Omental fat pad (tissue), 4 donors: ENCODE data around the gene CCDC183. TPM values are rescaled to one million over a fixed set of nuclear protein-coding genes. Genes with fewer than 3 reads are reported as not detected.
"Not testable (repeated sequence)": the region's sequence is repeated elsewhere in the genome, so short reads cannot be mapped to it uniquely, and the experiment has no call there.

Experiments
- ATAC-seq: fragments of 150-250 bp; one replicate; pipeline ENCODE4 v1.9.1; 2016; ENCODE audit warnings: mild to moderate bottlenecking, moderate library complexity; ENCODE audit not compliant: low FRiP score
- DNase-seq: peaks from one replicate; pipeline ENCODE4 v3.0.0-alpha.2; 2019; ENCODE audit warnings: low spot score
- CTCF ChIP-seq, 3 donors: fragments of 450-650 bp; IDR thresholded peaks; one replicate each; pipeline ENCODE4 v1.5.1; 2016 to 2017; ENCODE audit warnings: antibody characterized with exemption in 3 of 3, mild to moderate bottlenecking in 3 of 3, moderate library complexity in 2 of 3
- total RNA-seq, 4 donors: library from RNA; depleted of rRNA; stranded (reverse); fragments of >200 nt; gene quantifications; one replicate each; pipeline ENCODE4 v1.1.0, GENCODE V29; 2016

Gene CCDC183
- total RNA-seq, 4 donors from 2014 or later = 1.5 to 2.8 (median 1.9) TPM

DNA sequence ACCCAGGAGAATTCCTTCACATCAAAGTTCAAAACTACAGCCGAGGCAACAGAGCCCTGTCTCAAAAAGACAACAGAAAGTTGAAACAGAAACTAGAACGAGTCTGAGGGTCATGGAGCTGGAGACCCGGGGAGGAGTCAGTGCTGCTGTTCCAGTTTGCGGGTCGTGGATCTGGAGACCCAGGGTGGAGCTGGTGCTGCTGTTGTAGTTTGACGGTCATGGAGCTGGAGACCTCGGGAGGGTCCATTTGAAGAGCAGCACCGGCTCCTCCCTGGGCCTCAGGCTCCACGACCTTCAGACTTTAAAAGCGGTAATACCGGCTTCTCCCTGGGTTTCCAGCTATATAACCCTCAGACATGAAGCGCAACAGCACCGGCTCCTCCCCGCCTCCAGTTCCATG is 18.8 kb upstream of the CCDC183 start:
- no peak for DNase-seq
- TF ChIP-seq CTCF (IDR thresholded peaks at IDR 0.05) = no peak
- no peak for ATAC-seq

- DNase-seq = no peak
- no peak for TF ChIP-seq CTCF (IDR thresholded peaks at IDR 0.05)
- no peak for ATAC-seq
Measured at GRCh38 chr9:136779808-136780207, 16.3 kb upstream of the CCDC183 start.

DNA sequence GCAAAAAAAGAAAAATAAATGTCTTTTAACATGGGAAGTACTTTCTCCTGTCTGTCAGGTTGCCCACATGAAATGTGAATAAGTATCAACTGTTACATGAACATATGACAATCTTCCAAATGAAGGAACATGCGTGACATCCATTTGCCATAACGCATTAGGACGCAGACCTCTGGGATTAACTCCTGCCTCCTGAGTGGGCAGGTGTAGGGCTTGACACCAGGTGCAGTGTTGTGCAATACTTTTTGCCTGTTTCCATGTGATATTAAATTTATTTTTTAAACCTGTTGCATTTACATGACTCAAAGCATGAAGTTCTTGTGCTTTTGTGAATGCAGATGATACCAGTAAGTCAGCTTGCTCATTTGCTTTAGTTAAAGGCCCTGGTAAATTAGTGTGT is 13.7 kb upstream of the CCDC183 start:
- no peak for TF ChIP-seq CTCF (IDR thresholded peaks at IDR 0.05)
- ATAC-seq (no peak), DNase-seq (no peak)

GRCh38 chr9:136784249-136784996 is 11.7 kb upstream of the CCDC183 start:
- DNase-seq = no peak
- ATAC-seq = no peak
- no peak for TF ChIP-seq CTCF (IDR thresholded peaks at IDR 0.05)

DNA sequence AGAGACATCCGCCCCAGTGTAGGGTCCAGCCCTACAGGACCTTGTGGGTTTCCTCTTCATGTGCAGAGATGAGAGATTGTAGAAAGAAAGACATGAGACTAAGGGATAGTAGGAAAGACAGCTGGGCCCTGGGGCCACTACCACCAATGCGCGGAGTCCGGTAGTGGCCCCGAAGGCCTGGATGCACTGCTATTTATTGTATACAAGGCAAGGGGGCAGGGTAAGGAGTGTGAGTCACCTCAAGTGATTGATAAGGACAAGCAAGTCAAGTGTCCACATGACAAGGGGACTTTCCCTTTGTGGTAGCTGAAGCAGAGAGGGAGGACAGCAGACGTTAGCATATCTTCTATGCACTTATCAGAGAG is 11.2 kb upstream of the CCDC183 start:
- TF ChIP-seq CTCF (IDR thresholded peaks at IDR 0.05) = no peak
- ATAC-seq (no peak), DNase-seq (no peak)

GRCh38 chr9:136785565-136786355 is 10.4 kb upstream of the CCDC183 start:
- ATAC-seq, DNase-seq: not testable (repeated sequence)

- DNase-seq (no peak), ATAC-seq (no peak)
Measured at GRCh38 chr9:136786451-136786850, 9.7 kb upstream of the CCDC183 start.

DNA sequence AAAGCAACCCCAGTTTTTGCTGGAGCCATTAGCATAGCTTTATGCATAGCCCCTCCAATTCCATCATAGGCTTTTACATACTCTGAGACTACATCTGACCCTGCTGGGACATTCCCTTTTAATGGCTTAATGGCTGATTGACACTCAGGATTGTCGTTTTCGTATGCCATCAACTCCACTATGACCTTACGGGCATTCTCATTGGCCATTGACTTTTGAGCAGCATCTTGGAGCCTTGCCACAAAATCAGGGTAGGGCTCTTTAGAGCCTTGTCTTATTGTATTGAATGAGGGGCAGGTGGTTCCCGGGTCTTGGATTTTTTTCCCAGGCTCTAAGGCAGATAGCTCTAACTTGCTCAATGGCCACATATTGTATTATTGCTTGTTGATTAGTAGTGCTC is 9.2 kb upstream of the CCDC183 start:
- ATAC-seq = not testable (repeated sequence)

More at GRCh38 chr9:136786451-136786850, 9.7 kb upstream of the CCDC183 start:
- TF ChIP-seq CTCF (IDR thresholded peaks at IDR 0.05) = no peak

More for the DNA sequence above, 9.2 kb upstream of the CCDC183 start:
- DNase-seq = not testable (repeated sequence)
